GM18505 (cell line): ENCODE data around the gene STUB1.

ENCODE experiments used
- ATAC-seq: cut with Tn5 transposase; IDR thresholded peaks from one replicate; pipeline ENCODE4 v1.9.1; 2021; ENCODE audit not compliant: unreplicated experiment
- POLR2A ChIP-seq: IDR thresholded peaks from 4 replicates; pipeline ENCODE4 v1.6.1; 2011; ENCODE audit warnings: borderline replicate concordance; ENCODE audit not compliant: insufficient read depth, insufficient read length; ENCODE audit errors: extremely low read depth

Gene STUB1

DNA sequence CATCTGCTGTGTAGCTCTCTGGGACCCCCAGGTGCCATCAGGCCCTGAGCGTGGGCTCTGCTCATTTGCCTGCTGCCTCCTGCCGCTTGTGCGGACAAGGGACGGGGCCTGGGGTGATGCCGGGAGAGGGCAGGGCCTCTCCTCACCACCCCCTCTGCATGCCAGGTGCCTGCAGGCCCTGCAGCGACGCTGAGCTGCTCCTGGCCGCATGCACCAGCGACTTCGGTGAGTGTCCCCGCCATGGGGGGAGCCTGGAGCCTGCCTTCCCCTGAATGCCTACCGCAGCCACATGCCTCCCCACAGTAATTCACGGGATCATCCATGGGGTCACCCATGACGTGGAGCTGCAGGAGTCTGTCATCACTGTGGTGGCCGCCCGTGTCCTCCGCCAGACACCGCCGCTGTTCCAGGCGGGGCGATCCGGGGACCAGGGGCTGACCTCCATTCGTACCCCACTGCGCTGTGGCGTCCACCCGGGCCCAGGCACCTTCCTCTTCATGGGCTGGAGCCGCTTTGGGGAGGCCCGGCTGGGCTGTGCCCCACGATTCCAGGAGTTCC lies 36.6 kb downstream of the STUB1 start:
- no peak for TF ChIP-seq POLR2A
- ATAC-seq = no peak

- TF ChIP-seq POLR2A = no peak
- no peak for ATAC-seq
Measured at GRCh38 chr16:717450-718245, 37.4 kb downstream of the STUB1 start.

DNA sequence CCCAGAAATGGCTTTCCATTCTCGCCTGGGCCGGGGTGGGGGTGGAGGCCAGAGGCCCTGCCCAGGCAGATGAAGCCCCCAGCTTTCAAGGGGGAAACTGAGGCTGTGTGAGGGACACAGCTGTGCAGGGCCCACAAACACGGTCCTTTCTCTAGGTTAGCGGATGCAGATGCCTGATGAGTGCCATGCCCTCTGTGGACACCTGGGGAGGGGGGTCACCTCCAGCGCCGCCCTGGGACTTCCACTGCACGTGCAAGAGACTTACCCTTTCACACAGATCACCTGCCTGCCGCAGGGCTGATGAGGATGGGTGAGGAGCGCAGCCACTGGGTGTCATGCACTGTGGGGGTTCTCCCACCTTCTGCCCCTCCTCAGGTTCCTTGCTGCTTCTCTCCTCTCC lies 38.2 kb downstream of the STUB1 start:
- peak; percentile 17 for TF ChIP-seq POLR2A
- no peak for ATAC-seq

DNA sequence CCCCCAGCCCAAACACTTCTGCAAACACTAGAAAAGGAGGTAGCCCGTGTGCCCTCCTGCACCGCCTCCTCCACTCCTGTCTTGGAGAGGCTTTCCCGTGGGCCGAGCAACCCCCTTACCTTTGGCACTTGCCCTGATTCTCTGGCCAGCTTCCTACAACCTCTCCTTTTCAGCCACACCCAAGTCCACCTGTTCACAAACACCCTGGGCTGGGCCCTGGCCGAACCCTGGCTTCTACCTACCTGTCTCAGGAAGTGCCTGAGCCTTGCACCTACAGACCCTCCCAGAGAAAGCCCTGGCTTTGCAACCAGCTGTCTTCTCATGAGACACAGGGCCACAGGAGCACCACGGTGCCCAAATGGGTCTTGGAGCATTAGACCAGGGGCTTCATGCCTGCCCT lies 38.7 kb downstream of the STUB1 start:
- ATAC-seq = no peak
- peak; percentile 11 for TF ChIP-seq POLR2A

- ATAC-seq = no peak
- TF ChIP-seq POLR2A = no peak
Measured at GRCh38 chr16:719815-720446, 39.7 kb downstream of the STUB1 start.

DNA sequence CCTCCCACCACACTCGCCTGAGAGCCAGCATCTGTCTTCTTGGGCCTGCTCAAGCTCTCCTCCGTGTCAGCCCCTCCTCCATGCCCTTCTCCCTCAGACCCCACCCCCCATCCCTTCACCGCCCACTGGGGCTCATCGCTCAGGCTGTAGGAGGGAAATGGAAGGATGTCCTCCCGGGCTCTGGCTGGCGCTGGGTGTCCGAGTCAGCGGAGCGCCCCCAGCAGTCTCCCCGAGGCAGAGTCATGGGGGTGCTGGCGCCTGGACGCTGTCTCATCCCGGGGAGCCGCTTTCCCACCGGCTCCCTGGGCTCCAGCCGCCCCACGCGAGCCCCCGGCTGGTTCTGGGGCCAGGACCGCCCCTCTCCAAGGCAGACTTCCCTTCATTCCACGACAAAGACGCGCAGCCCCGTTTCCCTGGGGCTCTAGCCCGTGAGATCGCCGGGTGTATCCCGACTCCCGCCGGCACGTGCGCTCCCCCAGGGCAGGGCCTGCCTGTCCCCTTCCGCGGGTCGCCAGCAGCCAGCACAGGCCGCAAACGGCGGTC lies 40.3 kb downstream of the STUB1 start:
- TF ChIP-seq POLR2A = no peak
- ATAC-seq = peak; percentile 16

- ATAC-seq = peak; percentile 61
- TF ChIP-seq POLR2A = peak; percentile 95
Measured at GRCh38 chr16:720990-721764, 41.0 kb downstream of the STUB1 start, which contains the start of gene ANTKMT. TSS of gene ANTKMT (plus strand) at chr16:721146. CDS start at chr16:721275, 129 bp downstream.

GRCh38 chr16:721765-722540 lies 41.7 kb downstream of the STUB1 start:
- TF ChIP-seq POLR2A = no peak
- ATAC-seq = no peak

- no peak for TF ChIP-seq POLR2A
- ATAC-seq = no peak
Measured at GRCh38 chr16:722835-723633, 42.8 kb downstream of the STUB1 start.

- TF ChIP-seq POLR2A = no peak
- ATAC-seq = no peak
Measured at GRCh38 chr16:723695-724094, 43.5 kb downstream of the STUB1 start.

- TF ChIP-seq POLR2A = no peak
- no peak for ATAC-seq
Measured at GRCh38 chr16:724188-725040, 44.2 kb downstream of the STUB1 start.
